ENCODE measurements around the gene TMEM116.

Gene TMEM116

DNA sequence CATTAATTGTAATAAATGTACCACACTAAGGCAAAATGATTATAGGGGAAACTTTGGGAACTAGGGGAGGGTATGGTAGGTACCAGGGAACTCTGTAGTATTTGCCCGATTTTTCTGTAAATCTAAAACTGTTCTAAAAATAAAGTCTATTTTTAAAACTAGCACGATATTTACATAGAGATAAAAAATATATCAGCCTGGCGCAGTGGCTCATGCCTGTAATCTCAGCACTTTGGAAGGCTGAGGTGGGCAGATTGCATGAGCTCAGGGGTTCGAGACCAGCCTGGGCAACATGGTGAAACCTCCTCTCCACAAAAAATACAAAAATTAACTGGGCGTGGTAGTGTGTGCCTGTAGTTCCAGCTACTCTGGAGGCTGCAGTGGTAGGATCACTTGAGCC, 32.4 kb downstream of the TMEM116 start:
- TF ChIP-seq, protein P1, sequence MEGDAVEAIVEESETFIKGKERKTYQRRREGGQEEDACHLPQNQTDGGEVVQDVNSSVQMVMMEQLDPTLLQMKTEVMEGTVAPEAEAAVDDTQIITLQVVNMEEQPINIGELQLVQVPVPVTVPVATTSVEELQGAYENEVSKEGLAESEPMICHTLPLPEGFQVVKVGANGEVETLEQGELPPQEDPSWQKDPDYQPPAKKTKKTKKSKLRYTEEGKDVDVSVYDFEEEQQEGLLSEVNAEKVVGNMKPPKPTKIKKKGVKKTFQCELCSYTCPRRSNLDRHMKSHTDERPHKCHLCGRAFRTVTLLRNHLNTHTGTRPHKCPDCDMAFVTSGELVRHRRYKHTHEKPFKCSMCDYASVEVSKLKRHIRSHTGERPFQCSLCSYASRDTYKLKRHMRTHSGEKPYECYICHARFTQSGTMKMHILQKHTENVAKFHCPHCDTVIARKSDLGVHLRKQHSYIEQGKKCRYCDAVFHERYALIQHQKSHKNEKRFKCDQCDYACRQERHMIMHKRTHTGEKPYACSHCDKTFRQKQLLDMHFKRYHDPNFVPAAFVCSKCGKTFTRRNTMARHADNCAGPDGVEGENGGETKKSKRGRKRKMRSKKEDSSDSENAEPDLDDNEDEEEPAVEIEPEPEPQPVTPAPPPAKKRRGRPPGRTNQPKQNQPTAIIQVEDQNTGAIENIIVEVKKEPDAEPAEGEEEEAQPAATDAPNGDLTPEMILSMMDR (IDR thresholded peaks at IDR 0.05; ENCODE audit: control extremely low read depth, extremely low read depth, low read depth, missing control alignments) = no peak
- DNase-seq (ENCODE audit: extremely low spot score) = no peak
- ChIA-PET CTCF (interaction anchor here (0.9 kb wide), 1 partner anchor 32 kb away, joined by 3 read pairs; the partner anchor contains the start of gene TMEM116), POLR2A (no interaction called here)

DNA sequence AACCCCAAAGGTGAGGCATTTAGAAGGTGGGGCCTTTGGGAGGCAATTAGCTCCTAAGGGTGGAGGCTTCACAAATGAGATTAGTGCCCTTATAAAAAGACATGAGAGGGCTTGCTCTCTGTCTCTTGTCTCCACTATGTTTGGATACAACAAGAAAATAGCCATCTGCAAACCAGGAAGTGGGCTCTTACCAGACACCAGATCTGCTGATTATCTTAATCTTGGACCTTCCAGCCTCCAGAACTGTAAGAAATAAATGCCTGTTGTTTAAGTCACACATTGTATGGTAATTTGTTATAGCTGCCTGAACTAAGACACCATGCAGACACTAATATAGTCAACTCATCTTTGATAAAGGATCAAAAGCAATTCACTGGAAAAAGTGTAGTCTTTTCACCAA, 34.4 kb downstream of the TMEM116 start:
- DNase-seq (ENCODE audit: extremely low spot score) = no peak
- ChIA-PET CTCF (no interaction called here), POLR2A (no interaction called here)

DNA sequence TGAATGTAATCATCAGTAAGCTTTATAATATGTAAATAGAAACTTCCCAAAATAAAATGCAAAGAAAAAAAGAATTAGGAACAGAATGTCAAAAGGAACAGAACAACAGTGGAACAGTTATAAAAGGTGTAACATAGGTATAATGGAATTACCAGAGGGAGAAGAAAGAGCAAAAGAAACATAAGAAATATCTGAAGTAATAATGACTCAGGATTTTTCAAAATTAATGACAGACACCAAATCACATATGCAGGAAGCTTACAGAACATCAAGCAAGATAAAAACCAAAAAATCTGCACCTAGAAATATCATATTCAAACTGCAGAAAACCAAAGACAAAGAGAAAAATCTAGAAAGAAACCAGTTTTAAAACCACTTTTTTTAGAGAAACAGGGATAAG, 36.1 kb downstream of the TMEM116 start:
- CTCF ChIA-PET = interaction anchor here (1.9 kb wide), 1 partner anchor 95 kb away, joined by 4 read pairs; no protein-coding TSS in a partner anchor
- TF ChIP-seq, protein P1 (IDR thresholded peaks at IDR 0.05; ENCODE audit: control extremely low read depth, extremely low read depth, low read depth, missing control alignments) = no peak
- POLR2A ChIA-PET = no interaction called here
- no peak for DNase-seq (ENCODE audit: extremely low spot score)

More for the DNA sequence above, 34.4 kb downstream of the TMEM116 start:
- TF ChIP-seq, protein P1 (IDR thresholded peaks at IDR 0.05; ENCODE audit: control extremely low read depth, extremely low read depth, low read depth, missing control alignments) = no peak

DNA sequence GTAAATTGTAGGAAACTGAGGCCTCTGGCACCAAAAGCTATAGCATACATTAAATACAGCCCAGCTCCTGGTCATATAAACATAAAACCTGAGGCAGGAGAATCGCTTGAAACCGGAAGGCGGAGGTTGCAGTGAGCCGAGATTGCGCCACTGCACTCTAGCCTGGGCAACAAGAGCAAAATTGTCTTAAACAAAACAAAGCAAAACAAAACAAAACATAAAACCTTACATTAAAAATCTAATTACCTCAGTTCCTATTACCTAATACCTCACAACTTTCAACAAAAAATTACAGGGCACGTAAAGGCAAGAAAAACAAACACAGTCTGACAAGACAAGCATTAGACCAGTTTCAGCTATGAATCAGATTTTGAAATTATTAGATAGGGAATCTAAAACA, 36.7 kb downstream of the TMEM116 start:
- ChIA-PET CTCF (interaction anchor here (1.9 kb wide), 1 partner anchor 95 kb away, joined by 4 read pairs; no protein-coding TSS in a partner anchor), POLR2A (no interaction called here)
- DNase-seq (ENCODE audit: extremely low spot score) = no peak
- TF ChIP-seq, protein P1 (IDR thresholded peaks at IDR 0.05; ENCODE audit: control extremely low read depth, extremely low read depth, low read depth, missing control alignments) = no peak

DNA sequence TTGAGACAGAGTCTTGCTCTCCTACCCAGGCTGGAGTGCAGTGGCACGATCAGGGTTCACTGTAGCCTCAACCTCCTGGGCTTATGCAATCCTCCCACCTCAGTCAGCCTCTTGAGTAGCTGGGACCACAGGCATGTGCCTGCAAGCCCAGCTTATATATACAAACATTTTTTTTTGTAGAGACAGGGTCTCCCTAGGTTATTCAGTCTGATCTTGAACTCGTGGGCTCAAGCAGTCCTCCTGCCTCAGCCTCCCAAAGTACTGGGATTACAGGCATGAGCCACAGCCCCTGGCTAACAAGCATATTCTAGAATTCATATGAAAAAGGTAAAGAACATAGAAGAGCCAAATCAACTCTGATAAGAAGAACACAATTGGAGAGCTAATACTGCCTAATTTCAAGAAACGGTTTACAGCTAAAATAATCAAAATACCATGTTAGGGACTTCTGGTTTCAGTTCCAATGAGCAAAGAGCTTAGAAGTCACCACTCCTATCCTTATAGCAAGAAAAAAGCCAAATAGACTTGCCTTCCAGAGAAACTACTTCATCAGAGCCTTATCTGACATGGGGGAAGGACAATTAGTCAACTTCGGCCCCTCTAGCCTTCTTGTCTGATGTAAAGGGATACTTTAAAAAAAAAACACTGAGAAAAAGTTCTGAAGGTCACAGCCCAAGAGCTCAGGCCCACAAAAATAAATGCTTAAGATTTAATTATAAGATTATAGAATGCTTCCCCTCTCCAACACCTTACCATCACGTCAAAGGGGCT, 37.6 kb downstream of the TMEM116 start:
- no peak for DNase-seq (ENCODE audit: extremely low spot score)
- ChIA-PET CTCF (interaction anchor here (1.9 kb wide), 1 partner anchor 96 kb away, joined by 4 read pairs; no protein-coding TSS in a partner anchor), POLR2A (no interaction called here)
- TF ChIP-seq, protein P1 (IDR thresholded peaks at IDR 0.05; ENCODE audit: control extremely low read depth, extremely low read depth, low read depth, missing control alignments) = no peak

DNA sequence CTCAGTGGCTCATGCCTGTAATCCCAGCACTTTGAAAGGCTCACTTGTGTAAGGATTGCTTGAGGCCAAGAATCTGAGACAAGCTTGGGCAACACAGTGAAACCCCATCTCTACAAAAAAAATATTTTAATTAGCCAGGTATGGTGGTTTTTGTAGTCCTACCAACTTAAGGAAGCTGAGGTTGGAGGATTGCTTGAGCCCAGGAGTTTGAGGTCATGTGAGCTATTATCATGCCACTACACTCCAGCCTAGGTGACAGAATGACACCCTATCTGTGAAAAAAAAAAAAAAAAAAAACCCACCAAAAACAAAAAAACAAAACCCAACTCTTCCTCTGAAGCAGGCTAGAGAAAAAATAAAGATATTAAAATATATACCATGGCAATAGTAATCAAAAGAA, 41.2 kb downstream of the TMEM116 start:
- CTCF ChIA-PET = no interaction called here
- no peak for DNase-seq (ENCODE audit: extremely low spot score)
- POLR2A ChIA-PET = no interaction called here
- TF ChIP-seq, protein P1 (IDR thresholded peaks at IDR 0.05; ENCODE audit: control extremely low read depth, extremely low read depth, low read depth, missing control alignments) = no peak

Data from GM10248 (cell line).